SK-N-MC (cell line): Measurements from ENCODE around the gene GSG1L.

Experiments
- DNase-seq: peaks from one replicate; pipeline ENCODE4 v3.0.0-alpha.2; 2011; ENCODE audit warnings: low read depth, low spot score
- H3K27ac ChIP-seq: fragments of 200-600 bp; sonication (generic); 2 replicates; pipeline ENCODE4 v1.5.1; 2016; ENCODE audit warnings: mixed run types
- H3K36me3 ChIP-seq: fragments of 200-600 bp; sonication (generic); 2 replicates; pipeline ENCODE4 v1.6.1; 2017; ENCODE audit warnings: antibody characterized with exemption, low read length, mixed read lengths; ENCODE audit not compliant: insufficient read depth
- H3K4me3 ChIP-seq: fragments of 200-600 bp; sonication (generic); 2 replicates; pipeline ENCODE4 v1.5.1; 2016
- H3K9ac ChIP-seq: fragments of 200-600 bp; sonication (generic); 2 replicates; pipeline ENCODE4 v1.8.0; 2017; ENCODE audit warnings: mixed run types, mixed read lengths; ENCODE audit not compliant: insufficient read length
- H3K9me3 ChIP-seq: fragments of 200-600 bp; sonication (generic); 2 replicates; pipeline ENCODE4 v1.6.1; 2017; ENCODE audit warnings: low read depth, mild to moderate bottlenecking, antibody characterized with exemption, low read length, moderate library complexity, mixed read lengths
- EZH2 ChIP-seq: fragments of 200-600 bp; sonication (generic); IDR thresholded peaks from one replicate; pipeline ENCODE4 v1.6.1; 2017; ENCODE audit warnings: antibody characterized with exemption
- FOXP2 ChIP-seq: optimal IDR thresholded peaks from 2 replicates; pipeline ENCODE3; 2011; ENCODE audit warnings: mild to moderate bottlenecking, moderate library complexity; ENCODE audit not compliant: insufficient read depth; ENCODE audit errors: extremely low read length, control extremely low read depth
- POLR2AphosphoS5 ChIP-seq: IDR thresholded peaks from 2 replicates; pipeline ENCODE4 v1.6.1; 2012; ENCODE audit warnings: mild to moderate bottlenecking, low read depth, low read length, borderline replicate concordance

Gene GSG1L

DNA sequence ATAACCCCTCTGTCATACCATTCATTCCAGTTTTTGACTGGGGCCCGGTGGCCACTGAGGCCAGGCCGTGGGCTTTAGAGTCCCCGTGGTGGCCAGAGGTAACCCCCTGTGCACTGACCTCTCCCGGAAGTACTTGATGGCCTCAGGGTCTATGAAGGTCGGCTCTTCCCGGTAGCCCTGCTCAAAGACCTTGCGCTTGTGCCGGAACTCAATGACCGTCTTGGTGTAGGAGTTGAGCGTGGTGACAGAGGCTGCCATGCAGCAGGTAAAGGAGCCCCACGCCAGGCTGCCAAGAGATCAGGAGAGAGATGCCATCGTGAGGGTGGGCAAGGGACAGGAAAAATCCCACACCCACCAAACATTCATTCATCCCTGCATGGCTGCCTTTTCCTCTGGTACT, 234.8 kb downstream of the GSG1L start:
- TF ChIP-seq FOXP2 (no peak), EZH2 (no peak), POLR2AphosphoS5 (no peak)
- no peak overlapping the region for H3K27ac ChIP-seq

DNA sequence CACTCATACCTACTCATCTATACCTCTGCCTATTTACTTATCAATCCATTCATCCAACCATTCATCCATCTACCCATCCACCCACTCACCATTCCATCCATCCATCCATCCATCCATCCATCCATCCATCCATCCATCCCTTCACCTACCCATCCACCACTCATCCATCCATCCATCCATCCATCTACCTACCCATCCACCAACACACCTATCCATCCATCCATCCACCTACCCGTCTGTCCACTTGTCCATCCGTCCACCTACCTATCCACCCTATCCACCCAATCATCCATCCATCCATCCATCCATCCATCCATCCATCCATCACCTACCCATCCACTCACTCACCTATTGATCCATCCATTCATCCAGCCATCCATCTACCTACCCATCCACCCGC, 235.7 kb downstream of the GSG1L start:
- no peak for DNase-seq
- H3K9ac ChIP-seq, result no peak overlapping the region
- H3K9me3 ChIP-seq, result no peaks in the 10 kb centered on the region
- H3K36me3 ChIP-seq, result no peaks in the 10 kb centered on the region
- no peak overlapping the region for H3K27ac ChIP-seq
- H3K4me3 ChIP-seq, result no peak overlapping the region
- TF ChIP-seq FOXP2 (no peak), POLR2AphosphoS5 (no peak), EZH2 (no peak)

More for the DNA sequence above, 234.8 kb downstream of the GSG1L start:
- H3K36me3 ChIP-seq, result no peaks in the 10 kb centered on the region
- no peak overlapping the region for H3K4me3 ChIP-seq
- DNase-seq, result no peak
- no peaks in the 10 kb centered on the region for H3K9me3 ChIP-seq
- no peak overlapping the region for H3K9ac ChIP-seq

DNA sequence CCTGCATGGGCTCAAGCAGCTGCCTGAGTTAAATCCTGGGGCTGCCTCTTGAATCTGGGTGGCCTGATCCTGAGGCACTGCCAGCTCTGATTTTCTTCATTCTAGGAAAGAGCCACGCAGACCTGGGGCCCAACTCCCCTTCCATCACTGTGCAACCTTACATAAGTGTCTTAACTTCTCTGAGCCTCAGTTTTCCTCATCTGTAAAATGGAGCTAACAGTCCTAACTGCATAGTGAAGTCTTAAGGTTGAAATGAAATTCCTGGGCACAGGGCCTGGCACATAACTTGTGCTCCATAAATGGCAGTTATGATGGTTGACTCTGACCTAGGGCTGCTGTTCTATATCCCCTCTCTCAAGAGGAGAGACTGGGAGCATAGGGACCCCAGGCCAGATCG, 236.6 kb downstream of the GSG1L start:
- no peaks in the 10 kb centered on the region for H3K9me3 ChIP-seq
- H3K27ac ChIP-seq, result no peak overlapping the region
- no peaks in the 10 kb centered on the region for H3K36me3 ChIP-seq
- no peak overlapping the region for H3K9ac ChIP-seq
- DNase-seq, result no peak
- H3K4me3 ChIP-seq, result no peak overlapping the region
- no peak for TF ChIP-seq FOXP2

DNA sequence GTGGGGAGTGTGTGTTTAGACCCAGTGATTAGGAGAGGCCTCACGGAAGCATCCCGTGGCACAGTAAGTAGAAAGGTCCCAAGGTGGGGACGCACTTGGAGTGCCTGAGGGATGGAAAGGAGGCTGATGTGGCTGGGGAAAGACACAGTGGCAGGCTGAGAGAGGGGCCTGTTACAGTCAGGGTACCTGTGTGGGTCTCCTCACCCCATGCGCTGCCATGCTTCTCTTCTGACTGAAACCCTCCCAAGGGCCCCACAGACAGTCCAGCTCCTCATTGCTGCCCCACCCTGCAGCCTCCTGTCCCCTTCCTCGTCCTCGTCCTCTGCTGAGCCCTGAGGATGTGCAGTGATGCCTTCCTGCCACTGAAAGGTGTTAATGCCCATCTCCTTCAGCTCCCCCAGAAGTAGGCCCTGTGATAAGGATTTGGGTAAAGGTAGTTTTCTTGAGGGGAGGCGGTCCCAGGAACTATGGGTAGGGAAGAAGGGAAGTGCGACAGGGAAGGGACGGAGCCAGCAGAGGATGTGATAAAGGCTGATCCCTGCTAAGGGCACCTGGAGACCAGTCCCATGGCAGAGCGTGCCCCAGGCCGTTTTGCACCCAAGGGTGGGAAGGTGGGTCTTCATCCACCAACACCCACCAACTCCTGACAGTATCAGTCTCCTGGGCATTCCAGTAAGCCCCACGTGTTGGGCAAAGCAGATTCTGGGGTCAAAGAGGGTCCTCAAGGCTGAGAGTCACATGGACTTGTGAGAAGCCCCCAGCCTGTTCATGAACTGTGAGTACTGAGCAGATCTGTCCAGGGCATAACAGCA, 237.2 kb downstream of the GSG1L start:
- no peak overlapping the region for H3K9ac ChIP-seq
- no peak overlapping the region for H3K27ac ChIP-seq
- TF ChIP-seq FOXP2 (no peak), POLR2AphosphoS5 (no peak), EZH2 (no peak)
- H3K9me3 ChIP-seq, result no peaks in the 10 kb centered on the region
- DNase-seq, result no peak
- no peaks in the 10 kb centered on the region for H3K36me3 ChIP-seq
- no peak overlapping the region for H3K4me3 ChIP-seq

DNA sequence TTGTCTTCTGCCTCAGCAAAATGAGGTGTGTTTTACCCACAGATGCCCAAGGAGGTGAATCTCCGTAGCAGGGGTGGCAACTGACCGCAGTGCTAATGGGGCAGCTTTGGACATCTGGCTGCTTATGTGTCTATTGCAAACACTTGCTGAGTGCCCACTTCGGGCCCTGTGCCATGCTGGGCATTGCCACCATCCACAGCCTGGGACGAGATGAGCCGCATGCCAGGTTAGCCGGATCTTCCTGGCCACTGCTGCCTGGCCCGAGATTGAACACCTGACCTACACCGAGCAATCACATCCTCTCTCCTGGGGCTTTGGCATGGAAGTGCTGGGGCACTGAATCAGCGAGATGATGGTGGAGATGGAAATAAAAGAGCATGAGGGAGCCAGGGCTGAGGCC, 238.7 kb downstream of the GSG1L start:
- no peak for DNase-seq
- Histone ChIP-seq H3K36me3 (no peaks in the 10 kb centered on the region), H3K4me3 (no peak overlapping the region), H3K9ac (no peak overlapping the region), H3K9me3 (no peaks in the 10 kb centered on the region), H3K27ac (no peak overlapping the region)
- no peak for TF ChIP-seq EZH2
- TF ChIP-seq POLR2AphosphoS5, result no peak
- TF ChIP-seq FOXP2, result no peak

GRCh38 chr16:27824006-27824405, 239.5 kb downstream of the GSG1L start:
- no peaks in the 10 kb centered on the region for H3K36me3 ChIP-seq
- no peak for DNase-seq
- TF ChIP-seq EZH2, result no peak
- TF ChIP-seq FOXP2, result no peak
- TF ChIP-seq POLR2AphosphoS5, result no peak
- H3K9me3 ChIP-seq, result no peaks in the 10 kb centered on the region
- H3K4me3 ChIP-seq, result no peak overlapping the region
- no peak overlapping the region for H3K27ac ChIP-seq
- H3K9ac ChIP-seq, result no peak overlapping the region

- no peak overlapping the region for H3K4me3 ChIP-seq
- no peak overlapping the region for H3K27ac ChIP-seq
- no peak overlapping the region for H3K9ac ChIP-seq
- no peaks in the 10 kb centered on the region for H3K9me3 ChIP-seq
- no peak for DNase-seq
- no peaks in the 10 kb centered on the region for H3K36me3 ChIP-seq
- TF ChIP-seq FOXP2, result no peak
- no peak for TF ChIP-seq EZH2
- TF ChIP-seq POLR2AphosphoS5, result no peak
Observed at GRCh38 chr16:27823421-27823820, 240.1 kb downstream of the GSG1L start.

DNA sequence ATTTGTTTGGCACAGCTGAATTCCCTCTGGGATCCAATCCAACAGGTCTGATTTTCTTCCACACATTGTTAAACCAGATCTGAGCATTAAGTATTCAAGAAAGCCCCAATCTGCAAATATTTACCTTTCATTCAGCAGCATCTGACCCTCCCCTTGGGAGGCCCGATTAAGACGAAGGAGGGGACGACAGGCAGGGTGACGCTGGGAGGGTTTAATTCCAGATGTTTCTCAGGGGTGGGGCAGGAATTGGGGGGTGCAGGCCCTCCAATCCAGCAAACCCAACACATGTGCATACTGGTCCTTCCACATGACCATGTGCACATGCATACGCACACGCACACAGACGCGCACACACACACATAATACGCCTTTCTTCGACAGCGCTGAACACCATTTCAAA, 240.5 kb downstream of the GSG1L start:
- no peaks in the 10 kb centered on the region for H3K36me3 ChIP-seq
- H3K4me3 ChIP-seq, result no peak overlapping the region
- no peak overlapping the region for H3K9ac ChIP-seq
- DNase-seq, result no peak
- H3K27ac ChIP-seq, result no peak overlapping the region
- no peaks in the 10 kb centered on the region for H3K9me3 ChIP-seq
- TF ChIP-seq POLR2AphosphoS5 (no peak), FOXP2 (no peak), EZH2 (no peak)

DNA sequence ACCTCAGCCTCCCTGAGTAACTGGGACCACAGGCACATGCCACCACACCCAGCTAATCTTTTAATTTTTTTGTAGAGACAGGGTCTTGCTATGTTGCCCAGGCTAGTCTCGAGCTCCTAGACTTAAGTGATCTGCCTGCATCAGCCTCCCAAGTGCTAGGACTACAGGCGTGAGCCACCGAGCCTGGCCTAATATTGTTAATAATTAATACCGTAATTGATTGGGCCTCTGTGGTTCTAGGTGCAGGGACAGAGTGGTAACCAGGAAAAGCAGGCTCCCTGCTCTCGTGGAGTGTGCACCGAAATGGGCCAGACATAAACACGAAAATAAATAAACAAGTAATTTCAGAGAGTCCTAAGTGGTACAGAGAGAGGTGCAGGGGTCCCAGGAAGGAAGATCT, 241.0 kb downstream of the GSG1L start:
- H3K27ac ChIP-seq, result no peak overlapping the region
- no peak for DNase-seq
- no peak overlapping the region for H3K4me3 ChIP-seq
- no peak overlapping the region for H3K9ac ChIP-seq
- no peaks in the 10 kb centered on the region for H3K9me3 ChIP-seq
- no peaks in the 10 kb centered on the region for H3K36me3 ChIP-seq
- TF ChIP-seq FOXP2 (no peak), POLR2AphosphoS5 (no peak), EZH2 (no peak)
